ENCODE measurements around the gene WNT10A. TPM values are rescaled to one million over a fixed set of nuclear protein-coding genes. Genes with fewer than 3 reads are reported as not detected.

WNT10A gene
- total and polyA plus RNA-seq, 10 of the 15 experiments (the other 5 are each of a cell fraction or from before 2014, with no cell fraction given), result 0.61 to 45.0 (median 6.9) TPM

DNA sequence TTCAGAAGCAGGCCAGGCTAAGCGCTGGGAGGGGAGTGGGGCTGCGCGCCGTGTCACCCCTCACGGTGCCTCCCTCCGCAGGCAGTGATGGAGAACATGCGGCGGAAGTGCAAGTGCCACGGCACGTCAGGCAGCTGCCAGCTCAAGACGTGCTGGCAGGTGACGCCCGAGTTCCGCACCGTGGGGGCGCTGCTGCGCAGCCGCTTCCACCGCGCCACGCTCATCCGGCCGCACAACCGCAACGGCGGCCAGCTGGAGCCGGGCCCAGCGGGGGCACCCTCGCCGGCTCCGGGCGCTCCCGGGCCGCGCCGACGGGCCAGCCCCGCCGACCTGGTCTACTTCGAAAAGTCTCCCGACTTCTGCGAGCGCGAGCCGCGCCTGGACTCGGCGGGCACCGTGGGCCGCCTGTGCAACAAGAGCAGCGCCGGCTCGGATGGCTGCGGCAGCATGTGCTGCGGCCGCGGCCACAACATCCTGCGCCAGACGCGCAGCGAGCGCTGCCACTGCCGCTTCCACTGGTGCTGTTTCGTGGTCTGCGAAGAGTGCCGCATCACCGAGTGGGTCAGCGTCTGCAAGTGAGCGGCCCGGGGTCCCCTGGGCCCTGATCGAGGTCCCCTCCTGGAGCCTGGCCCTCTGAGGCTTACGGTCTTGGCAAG lies 12.2 kb downstream of the WNT10A start (continued):
- TF ChIP-seq NR2C1 (IDR thresholded peaks at IDR 0.05) (0 out of 2 replicates have a peak, but pooled peaks have one; percentile 25), SREBF1 (IDR thresholded peaks at IDR 0.05; ENCODE audit: low read length) (no peak), ETV6 (conservative IDR thresholded peaks at IDR 0.05 in 1 of 2, IDR thresholded peaks at IDR 0.05 in 1 of 2; ENCODE audit: borderline replicate concordance in 1 of 2, low read depth in 1 of 2) (peak in 1 of 2 experiments; percentile 20; a peak in 1 of 4 replicates), BCL11A (IDR thresholded peaks at IDR 0.05; ENCODE audit: low read depth, low read length) (peak; percentile 51; the same call in 1 of the 2 replicates), TCF3 (IDR thresholded peaks at IDR 0.05; ENCODE audit: borderline replicate concordance, insufficient read depth, low read depth, low read length) (peak; percentile 98), CHD2 (IDR thresholded peaks at IDR 0.05; ENCODE audit: borderline replicate concordance, low read depth, low read length) (peak; percentile 64; the same call in 1 of the 2 replicates), MYB (IDR thresholded peaks at IDR 0.05; ENCODE audit: borderline replicate concordance, low read depth, low read length) (no peak), SIN3A (IDR thresholded peaks at IDR 0.05; ENCODE audit: low read depth, low read length) (no peak), POLR2A (IDR thresholded peaks at IDR 0.05; ENCODE audit: low read depth, low read length) (peak; percentile 70), HDGF (IDR thresholded peaks at IDR 0.05) (no peak), ZSCAN29 (IDR thresholded peaks at IDR 0.05) (peak; percentile 88), MXI1 (IDR thresholded peaks at IDR 0.05; ENCODE audit: low read depth, low read length) (peak; percentile 68; the same call in 1 of the 2 replicates), RELA (IDR thresholded peaks at IDR 0.05; ENCODE audit: borderline replicate concordance, partially characterized antibody) (peak; percentile 44), PBX3 (IDR thresholded peaks at IDR 0.05; ENCODE audit: insufficient replicate concordance, low read depth, low read length) (peak; percentile 68), JUNB (IDR thresholded peaks at IDR 0.05) (no peak), BACH1 (IDR thresholded peaks at IDR 0.05; ENCODE audit: borderline replicate concordance) (peak; percentile 95), SREBF2 (IDR thresholded peaks at IDR 0.05; ENCODE audit: low read length) (no peak), IRF3 (IDR thresholded peaks at IDR 0.05) (no peak; the same call in 1 of the 2 replicates)
- TF ChIP-seq, protein P1, sequence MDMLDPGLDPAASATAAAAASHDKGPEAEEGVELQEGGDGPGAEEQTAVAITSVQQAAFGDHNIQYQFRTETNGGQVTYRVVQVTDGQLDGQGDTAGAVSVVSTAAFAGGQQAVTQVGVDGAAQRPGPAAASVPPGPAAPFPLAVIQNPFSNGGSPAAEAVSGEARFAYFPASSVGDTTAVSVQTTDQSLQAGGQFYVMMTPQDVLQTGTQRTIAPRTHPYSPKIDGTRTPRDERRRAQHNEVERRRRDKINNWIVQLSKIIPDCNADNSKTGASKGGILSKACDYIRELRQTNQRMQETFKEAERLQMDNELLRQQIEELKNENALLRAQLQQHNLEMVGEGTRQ (IDR thresholded peaks at IDR 0.05; ENCODE audit: borderline replicate concordance, low read depth, low read length), result no peak
- TF ChIP-seq, protein P2, sequence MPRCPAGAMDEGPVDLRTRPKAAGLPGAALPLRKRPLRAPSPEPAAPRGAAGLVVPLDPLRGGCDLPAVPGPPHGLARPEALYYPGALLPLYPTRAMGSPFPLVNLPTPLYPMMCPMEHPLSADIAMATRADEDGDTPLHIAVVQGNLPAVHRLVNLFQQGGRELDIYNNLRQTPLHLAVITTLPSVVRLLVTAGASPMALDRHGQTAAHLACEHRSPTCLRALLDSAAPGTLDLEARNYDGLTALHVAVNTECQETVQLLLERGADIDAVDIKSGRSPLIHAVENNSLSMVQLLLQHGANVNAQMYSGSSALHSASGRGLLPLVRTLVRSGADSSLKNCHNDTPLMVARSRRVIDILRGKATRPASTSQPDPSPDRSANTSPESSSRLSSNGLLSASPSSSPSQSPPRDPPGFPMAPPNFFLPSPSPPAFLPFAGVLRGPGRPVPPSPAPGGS (IDR thresholded peaks at IDR 0.05; ENCODE audit: borderline replicate concordance, insufficient read depth, low read depth, low read length, poor library complexity, severe bottlenecking), result peak; percentile 83
- TF ChIP-seq, protein P3, sequence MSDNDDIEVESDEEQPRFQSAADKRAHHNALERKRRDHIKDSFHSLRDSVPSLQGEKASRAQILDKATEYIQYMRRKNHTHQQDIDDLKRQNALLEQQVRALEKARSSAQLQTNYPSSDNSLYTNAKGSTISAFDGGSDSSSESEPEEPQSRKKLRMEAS (IDR thresholded peaks at IDR 0.05; ENCODE audit: low read depth, low read length), result peak; percentile 81

Measured in GM12878 (cell line).